GM12878 (cell line): Measurements from ENCODE around the gene IFNA17.
A peak's percentile ranks its signal among the peaks of the same experiment; 100 is the strongest.
"Not testable (repeated sequence)": the region's sequence is repeated elsewhere in the genome, so short reads cannot be mapped to it uniquely, and the experiment has no call there.

ENCODE experiments used
- ASH2L ChIP-seq: fragments of 300-600, 200-600 bp; sonication (generic); IDR thresholded peaks from 2 replicates; pipeline ENCODE4 v1.6.1; 2017; ENCODE audit warnings: low read depth, mild to moderate bottlenecking, borderline replicate concordance
- EP300 ChIP-seq, 2 experiments: fragments of 150-350 bp in 1 of 2; IDR thresholded peaks; 2 replicates each; pipeline ENCODE4 v1.6.1; 2011 to 2012; ENCODE audit warnings: low read depth in 2 of 2, low read length in 2 of 2, borderline replicate concordance in 1 of 2, improper control_type of control experiment in 1 of 2, inconsistent platforms in 1 of 2; ENCODE audit not compliant: control insufficient read depth in 1 of 2
- POLR2A ChIP-seq: IDR thresholded peaks from 2 replicates; pipeline ENCODE4 v1.6.1; 2011; ENCODE audit warnings: low read depth, mild to moderate bottlenecking, low read length
- RAD51 ChIP-seq: fragments of 450-650 bp; IDR thresholded peaks from 2 replicates; pipeline ENCODE4 v1.6.1; 2016; ENCODE audit warnings: moderate library complexity, mild to moderate bottlenecking, inconsistent platforms
- SREBF2 ChIP-seq: IDR thresholded peaks from 2 replicates; pipeline ENCODE4 v1.6.1; 2012; ENCODE audit warnings: mild to moderate bottlenecking, low read length
- TAF1 ChIP-seq: IDR thresholded peaks from 2 replicates; pipeline ENCODE4 v1.6.1; 2011; ENCODE audit warnings: mild to moderate bottlenecking, low read depth, low read length, borderline replicate concordance
- TF ChIP-seq, protein P1 (sequence below), 3 experiments: IDR thresholded peaks in 2 of 3; conservative IDR thresholded peaks in 1 of 3; 2 replicates each; pipeline ENCODE4 v1.5.1; 2011; ENCODE audit warnings: low read depth in 3 of 3, low read length in 3 of 3, mild to moderate bottlenecking in 3 of 3, control low read depth in 2 of 3, moderate library complexity in 2 of 3, inconsistent platforms in 1 of 3, mixed read lengths in 1 of 3; ENCODE audit not compliant: control insufficient read depth in 2 of 3, insufficient read depth in 1 of 3; ENCODE audit errors: extremely low read depth in 1 of 3
- TF ChIP-seq, protein P2 (sequence below): IDR thresholded peaks from 2 replicates; pipeline ENCODE4 v1.6.1; 2012; ENCODE audit warnings: low read length, inconsistent platforms
- TF ChIP-seq, protein P3 (sequence below): IDR thresholded peaks from 2 replicates; pipeline ENCODE4 v1.6.1; 2012; ENCODE audit warnings: improper control_type of control experiment, low read depth, low read length; ENCODE audit not compliant: insufficient replicate concordance
- TF ChIP-seq, protein P4 (sequence below): fragments of 450-650 bp; IDR thresholded peaks from 2 replicates; pipeline ENCODE4 v1.6.1; 2014; ENCODE audit warnings: mild to moderate bottlenecking

DNA sequence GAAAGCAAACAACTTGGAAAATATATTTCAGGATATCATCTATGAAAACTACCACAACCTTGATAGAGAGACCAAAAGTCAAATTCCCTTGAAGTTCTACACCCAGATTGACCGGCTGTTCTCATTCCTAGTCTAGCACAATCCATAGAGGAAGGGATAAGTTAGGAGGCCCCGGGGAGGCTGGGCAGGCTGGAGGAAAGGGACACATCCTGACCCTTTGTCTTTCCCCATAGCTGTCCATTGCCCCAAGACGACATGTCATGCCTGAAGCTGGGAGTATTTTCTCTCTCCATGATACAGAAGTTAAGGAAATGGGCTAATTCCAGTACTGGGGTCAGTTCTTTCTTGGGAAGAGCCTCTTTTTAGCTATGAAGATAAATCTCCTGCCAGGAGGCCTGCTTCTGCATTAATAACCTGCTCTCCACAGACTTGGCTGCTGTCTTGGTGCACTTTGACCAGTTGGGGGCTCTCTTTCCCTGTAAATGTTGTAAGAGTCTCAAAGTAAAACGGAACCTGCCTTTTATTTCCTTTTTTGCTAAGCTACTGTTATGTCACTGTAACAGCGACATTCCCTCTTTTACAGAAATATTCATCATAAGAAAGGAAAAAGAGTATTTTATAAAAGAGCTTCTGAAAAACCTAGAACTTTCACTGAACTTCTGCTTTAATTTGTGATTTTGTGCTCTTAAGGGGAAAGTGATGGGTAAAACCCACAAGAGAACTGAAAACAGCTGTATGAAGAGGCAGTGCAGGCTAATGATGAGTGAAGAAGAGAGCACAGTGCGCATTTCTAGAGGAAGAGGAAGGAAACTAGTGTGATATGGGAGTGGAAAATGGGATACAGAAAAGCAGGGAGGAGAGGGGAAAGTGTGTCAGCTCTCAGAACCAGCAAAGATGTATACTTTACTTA lies 32.9 kb downstream of the IFNA17 start:
- TF ChIP-seq POLR2A; SREBF2; RAD51; EP300 (IDR thresholded peaks at IDR 0.05; ENCODE audit: borderline replicate concordance in 1 of 2, control insufficient read depth in 1 of 2, low read depth in 2 of 2, low read length in 2 of 2); TAF1; ASH2L: not testable (repeated sequence)
- TF ChIP-seq, protein P1, sequence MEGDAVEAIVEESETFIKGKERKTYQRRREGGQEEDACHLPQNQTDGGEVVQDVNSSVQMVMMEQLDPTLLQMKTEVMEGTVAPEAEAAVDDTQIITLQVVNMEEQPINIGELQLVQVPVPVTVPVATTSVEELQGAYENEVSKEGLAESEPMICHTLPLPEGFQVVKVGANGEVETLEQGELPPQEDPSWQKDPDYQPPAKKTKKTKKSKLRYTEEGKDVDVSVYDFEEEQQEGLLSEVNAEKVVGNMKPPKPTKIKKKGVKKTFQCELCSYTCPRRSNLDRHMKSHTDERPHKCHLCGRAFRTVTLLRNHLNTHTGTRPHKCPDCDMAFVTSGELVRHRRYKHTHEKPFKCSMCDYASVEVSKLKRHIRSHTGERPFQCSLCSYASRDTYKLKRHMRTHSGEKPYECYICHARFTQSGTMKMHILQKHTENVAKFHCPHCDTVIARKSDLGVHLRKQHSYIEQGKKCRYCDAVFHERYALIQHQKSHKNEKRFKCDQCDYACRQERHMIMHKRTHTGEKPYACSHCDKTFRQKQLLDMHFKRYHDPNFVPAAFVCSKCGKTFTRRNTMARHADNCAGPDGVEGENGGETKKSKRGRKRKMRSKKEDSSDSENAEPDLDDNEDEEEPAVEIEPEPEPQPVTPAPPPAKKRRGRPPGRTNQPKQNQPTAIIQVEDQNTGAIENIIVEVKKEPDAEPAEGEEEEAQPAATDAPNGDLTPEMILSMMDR (IDR thresholded peaks at IDR 0.05 in 2 of 3, conservative IDR thresholded peaks at IDR 0.05 in 1 of 3; ENCODE audit: control insufficient read depth in 2 of 3, extremely low read depth in 1 of 3, insufficient read depth in 1 of 3, low read depth in 3 of 3, low read length in 3 of 3), result peak; percentile 45 to 56 (median 53); a peak in 5 of 6 replicates
- TF ChIP-seq, protein P2, sequence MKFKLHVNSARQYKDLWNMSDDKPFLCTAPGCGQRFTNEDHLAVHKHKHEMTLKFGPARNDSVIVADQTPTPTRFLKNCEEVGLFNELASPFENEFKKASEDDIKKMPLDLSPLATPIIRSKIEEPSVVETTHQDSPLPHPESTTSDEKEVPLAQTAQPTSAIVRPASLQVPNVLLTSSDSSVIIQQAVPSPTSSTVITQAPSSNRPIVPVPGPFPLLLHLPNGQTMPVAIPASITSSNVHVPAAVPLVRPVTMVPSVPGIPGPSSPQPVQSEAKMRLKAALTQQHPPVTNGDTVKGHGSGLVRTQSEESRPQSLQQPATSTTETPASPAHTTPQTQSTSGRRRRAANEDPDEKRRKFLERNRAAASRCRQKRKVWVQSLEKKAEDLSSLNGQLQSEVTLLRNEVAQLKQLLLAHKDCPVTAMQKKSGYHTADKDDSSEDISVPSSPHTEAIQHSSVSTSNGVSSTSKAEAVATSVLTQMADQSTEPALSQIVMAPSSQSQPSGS, result not testable (repeated sequence)
- TF ChIP-seq, protein P3, sequence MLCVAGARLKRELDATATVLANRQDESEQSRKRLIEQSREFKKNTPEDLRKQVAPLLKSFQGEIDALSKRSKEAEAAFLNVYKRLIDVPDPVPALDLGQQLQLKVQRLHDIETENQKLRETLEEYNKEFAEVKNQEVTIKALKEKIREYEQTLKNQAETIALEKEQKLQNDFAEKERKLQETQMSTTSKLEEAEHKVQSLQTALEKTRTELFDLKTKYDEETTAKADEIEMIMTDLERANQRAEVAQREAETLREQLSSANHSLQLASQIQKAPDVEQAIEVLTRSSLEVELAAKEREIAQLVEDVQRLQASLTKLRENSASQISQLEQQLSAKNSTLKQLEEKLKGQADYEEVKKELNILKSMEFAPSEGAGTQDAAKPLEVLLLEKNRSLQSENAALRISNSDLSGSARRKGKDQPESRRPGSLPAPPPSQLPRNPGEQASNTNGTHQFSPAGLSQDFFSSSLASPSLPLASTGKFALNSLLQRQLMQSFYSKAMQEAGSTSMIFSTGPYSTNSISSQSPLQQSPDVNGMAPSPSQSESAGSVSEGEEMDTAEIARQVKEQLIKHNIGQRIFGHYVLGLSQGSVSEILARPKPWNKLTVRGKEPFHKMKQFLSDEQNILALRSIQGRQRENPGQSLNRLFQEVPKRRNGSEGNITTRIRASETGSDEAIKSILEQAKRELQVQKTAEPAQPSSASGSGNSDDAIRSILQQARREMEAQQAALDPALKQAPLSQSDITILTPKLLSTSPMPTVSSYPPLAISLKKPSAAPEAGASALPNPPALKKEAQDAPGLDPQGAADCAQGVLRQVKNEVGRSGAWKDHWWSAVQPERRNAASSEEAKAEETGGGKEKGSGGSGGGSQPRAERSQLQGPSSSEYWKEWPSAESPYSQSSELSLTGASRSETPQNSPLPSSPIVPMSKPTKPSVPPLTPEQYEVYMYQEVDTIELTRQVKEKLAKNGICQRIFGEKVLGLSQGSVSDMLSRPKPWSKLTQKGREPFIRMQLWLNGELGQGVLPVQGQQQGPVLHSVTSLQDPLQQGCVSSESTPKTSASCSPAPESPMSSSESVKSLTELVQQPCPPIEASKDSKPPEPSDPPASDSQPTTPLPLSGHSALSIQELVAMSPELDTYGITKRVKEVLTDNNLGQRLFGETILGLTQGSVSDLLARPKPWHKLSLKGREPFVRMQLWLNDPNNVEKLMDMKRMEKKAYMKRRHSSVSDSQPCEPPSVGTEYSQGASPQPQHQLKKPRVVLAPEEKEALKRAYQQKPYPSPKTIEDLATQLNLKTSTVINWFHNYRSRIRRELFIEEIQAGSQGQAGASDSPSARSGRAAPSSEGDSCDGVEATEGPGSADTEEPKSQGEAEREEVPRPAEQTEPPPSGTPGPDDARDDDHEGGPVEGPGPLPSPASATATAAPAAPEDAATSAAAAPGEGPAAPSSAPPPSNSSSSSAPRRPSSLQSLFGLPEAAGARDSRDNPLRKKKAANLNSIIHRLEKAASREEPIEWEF, result not testable (repeated sequence)
- TF ChIP-seq, protein P4, sequence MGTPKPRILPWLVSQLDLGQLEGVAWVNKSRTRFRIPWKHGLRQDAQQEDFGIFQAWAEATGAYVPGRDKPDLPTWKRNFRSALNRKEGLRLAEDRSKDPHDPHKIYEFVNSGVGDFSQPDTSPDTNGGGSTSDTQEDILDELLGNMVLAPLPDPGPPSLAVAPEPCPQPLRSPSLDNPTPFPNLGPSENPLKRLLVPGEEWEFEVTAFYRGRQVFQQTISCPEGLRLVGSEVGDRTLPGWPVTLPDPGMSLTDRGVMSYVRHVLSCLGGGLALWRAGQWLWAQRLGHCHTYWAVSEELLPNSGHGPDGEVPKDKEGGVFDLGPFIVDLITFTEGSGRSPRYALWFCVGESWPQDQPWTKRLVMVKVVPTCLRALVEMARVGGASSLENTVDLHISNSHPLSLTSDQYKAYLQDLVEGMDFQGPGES, result not testable (repeated sequence)
